GM23338 (cell line): ENCODE measurements around the gene KIF25.

Experiments
- POLR2AphosphoS5 ChIP-seq: IDR thresholded peaks from 2 replicates; pipeline ENCODE4 v1.6.1; 2016; ENCODE audit warnings: antibody characterized with exemption, low read depth
- TF ChIP-seq, protein P1 (sequence below), 2 experiments: fragments of 200-600 bp in 1 of 2; sonication (generic) in 1 of 2; conservative IDR thresholded peaks; 2 replicates each; pipeline versions ENCODE4 v1.5.1 to v1.6.1; 2016 to 2017; ENCODE audit warnings: antibody characterized with exemption in 2 of 2, low read depth in 2 of 2, mild to moderate bottlenecking in 2 of 2, moderate library complexity in 1 of 2
- TF ChIP-seq, protein P2 (sequence below): IDR thresholded peaks from one replicate; pipeline ENCODE4 v1.6.1; 2018; ENCODE audit warnings: antibody characterized with exemption; ENCODE audit not compliant: unreplicated experiment

DNA sequence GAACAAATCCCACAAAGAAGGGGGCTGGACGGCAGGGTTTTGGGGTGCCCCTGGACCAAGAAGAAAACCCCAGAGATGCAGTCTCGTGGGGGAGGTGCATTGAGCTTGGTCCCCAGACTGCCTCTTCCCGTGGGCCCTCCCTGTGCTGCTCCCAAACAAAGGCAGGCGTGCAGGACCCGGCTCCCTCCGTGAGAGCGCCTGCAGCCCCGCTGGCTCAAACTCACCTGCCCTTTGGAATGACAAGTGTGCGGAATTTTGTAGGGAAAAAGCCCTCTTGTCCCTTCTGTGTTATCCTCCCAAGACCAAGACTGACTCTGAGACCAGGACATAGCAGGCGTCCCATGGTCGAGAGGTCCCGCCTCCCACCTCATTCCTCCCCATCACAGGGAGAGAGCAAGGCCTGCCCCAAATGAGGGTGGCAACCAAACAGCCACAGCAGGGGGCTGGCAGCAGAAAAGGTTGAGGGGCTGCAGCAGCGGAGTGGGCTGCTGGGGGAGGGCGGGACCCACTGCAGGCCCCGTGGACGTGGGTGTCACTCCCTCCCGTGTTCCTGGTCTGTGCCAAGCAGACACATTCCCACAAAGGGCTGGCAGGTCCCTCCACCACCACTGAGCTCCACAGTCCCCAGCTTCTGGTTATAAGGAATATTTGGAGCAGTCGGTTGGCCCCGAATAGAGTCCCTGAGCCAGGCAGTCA lies 87.1 kb downstream of the KIF25 start:
- TF ChIP-seq, protein P1, sequence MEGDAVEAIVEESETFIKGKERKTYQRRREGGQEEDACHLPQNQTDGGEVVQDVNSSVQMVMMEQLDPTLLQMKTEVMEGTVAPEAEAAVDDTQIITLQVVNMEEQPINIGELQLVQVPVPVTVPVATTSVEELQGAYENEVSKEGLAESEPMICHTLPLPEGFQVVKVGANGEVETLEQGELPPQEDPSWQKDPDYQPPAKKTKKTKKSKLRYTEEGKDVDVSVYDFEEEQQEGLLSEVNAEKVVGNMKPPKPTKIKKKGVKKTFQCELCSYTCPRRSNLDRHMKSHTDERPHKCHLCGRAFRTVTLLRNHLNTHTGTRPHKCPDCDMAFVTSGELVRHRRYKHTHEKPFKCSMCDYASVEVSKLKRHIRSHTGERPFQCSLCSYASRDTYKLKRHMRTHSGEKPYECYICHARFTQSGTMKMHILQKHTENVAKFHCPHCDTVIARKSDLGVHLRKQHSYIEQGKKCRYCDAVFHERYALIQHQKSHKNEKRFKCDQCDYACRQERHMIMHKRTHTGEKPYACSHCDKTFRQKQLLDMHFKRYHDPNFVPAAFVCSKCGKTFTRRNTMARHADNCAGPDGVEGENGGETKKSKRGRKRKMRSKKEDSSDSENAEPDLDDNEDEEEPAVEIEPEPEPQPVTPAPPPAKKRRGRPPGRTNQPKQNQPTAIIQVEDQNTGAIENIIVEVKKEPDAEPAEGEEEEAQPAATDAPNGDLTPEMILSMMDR (conservative IDR thresholded peaks at IDR 0.05; ENCODE audit: low read depth in 2 of 2): no peak
- TF ChIP-seq, protein P2, sequence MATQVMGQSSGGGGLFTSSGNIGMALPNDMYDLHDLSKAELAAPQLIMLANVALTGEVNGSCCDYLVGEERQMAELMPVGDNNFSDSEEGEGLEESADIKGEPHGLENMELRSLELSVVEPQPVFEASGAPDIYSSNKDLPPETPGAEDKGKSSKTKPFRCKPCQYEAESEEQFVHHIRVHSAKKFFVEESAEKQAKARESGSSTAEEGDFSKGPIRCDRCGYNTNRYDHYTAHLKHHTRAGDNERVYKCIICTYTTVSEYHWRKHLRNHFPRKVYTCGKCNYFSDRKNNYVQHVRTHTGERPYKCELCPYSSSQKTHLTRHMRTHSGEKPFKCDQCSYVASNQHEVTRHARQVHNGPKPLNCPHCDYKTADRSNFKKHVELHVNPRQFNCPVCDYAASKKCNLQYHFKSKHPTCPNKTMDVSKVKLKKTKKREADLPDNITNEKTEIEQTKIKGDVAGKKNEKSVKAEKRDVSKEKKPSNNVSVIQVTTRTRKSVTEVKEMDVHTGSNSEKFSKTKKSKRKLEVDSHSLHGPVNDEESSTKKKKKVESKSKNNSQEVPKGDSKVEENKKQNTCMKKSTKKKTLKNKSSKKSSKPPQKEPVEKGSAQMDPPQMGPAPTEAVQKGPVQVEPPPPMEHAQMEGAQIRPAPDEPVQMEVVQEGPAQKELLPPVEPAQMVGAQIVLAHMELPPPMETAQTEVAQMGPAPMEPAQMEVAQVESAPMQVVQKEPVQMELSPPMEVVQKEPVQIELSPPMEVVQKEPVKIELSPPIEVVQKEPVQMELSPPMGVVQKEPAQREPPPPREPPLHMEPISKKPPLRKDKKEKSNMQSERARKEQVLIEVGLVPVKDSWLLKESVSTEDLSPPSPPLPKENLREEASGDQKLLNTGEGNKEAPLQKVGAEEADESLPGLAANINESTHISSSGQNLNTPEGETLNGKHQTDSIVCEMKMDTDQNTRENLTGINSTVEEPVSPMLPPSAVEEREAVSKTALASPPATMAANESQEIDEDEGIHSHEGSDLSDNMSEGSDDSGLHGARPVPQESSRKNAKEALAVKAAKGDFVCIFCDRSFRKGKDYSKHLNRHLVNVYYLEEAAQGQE: no peak
- TF ChIP-seq POLR2AphosphoS5: no peak
